HuH-7.5 (cell line): ENCODE data around the gene FRMPD2.
"Not testable (repeated sequence)": the region's sequence is repeated elsewhere in the genome, so short reads cannot be mapped to it uniquely, and the experiment has no call there.

Experiments used
- DNase-seq: peaks from one replicate; pipeline ENCODE4 v3.0.0; 2011; ENCODE audit warnings: low spot score

The FRMPD2 gene

DNA sequence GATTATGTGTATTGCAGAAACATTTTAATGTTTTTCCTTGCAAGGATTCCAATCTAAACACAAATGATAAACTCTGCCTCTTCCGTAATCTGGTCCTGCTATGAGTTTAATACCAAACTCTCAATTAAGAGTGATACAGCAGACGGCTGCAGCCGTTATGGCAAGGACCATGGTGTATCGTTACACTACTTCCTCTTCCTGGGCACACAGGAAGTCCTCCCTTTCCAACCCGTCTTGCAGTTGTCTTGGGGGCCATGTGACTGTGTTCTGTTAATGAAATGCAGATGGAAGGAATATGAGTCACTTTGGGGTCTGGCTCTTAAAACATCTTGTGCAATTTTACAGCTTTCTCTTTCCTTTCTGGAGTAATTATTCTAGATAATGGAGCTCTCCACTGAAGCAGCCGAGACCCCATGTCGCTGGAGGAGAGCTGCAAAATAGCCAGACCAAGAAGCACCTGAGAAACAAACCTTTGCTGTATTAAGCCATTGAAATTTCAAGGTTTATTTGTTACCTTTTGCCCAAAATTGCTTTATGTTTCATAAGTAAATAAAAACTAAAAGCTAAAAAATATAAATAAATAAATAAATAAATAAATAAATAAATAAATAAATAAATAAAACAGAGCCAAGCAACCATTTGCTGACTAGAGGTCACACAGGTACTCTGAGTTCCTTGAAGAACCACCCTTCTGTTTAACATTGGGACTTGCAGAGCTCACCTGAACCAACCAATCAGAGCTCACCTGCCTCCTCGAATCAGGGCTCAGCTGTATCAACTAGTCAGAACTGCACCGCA is 74.7 kb downstream of the FRMPD2 start:
- no peak for DNase-seq

- no peak for DNase-seq
Measured at GRCh38 chr10:48197236-48197899, 77.1 kb downstream of the FRMPD2 start.

- DNase-seq, result no peak
Measured at GRCh38 chr10:48195803-48196202, 78.7 kb downstream of the FRMPD2 start.

- DNase-seq, result no peak
Measured at GRCh38 chr10:48194830-48195229, 79.7 kb downstream of the FRMPD2 start.

- DNase-seq, result no peak
Measured at GRCh38 chr10:48193556-48193955, 80.9 kb downstream of the FRMPD2 start.

DNA sequence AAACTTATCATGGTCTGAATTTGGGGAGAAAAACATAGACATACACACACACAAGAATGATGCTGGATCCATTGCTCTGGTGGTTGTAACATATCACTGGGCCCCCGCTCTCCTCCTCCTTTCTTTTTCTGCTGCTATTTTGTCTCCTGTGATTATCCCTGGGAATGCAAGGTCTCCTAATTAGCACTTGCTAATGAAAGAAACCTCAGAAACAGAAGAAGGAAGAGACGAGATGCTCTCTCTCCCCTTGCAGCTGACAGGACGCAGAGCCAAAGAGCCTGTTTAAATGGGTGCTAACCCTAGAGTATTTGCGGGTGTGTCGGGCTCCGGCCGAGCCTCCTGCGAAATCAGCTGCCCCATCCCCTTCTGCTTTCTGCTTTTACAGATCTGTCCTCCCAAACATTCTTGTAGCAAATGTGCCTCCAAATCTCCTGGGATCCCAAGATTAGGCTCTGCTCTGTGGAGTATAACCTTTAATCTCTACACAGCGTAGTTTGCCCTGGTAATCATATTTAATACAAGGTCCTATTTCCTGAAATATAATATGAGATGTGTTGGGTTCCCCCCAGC is 81.5 kb downstream of the FRMPD2 start:
- no peak for DNase-seq

DNA sequence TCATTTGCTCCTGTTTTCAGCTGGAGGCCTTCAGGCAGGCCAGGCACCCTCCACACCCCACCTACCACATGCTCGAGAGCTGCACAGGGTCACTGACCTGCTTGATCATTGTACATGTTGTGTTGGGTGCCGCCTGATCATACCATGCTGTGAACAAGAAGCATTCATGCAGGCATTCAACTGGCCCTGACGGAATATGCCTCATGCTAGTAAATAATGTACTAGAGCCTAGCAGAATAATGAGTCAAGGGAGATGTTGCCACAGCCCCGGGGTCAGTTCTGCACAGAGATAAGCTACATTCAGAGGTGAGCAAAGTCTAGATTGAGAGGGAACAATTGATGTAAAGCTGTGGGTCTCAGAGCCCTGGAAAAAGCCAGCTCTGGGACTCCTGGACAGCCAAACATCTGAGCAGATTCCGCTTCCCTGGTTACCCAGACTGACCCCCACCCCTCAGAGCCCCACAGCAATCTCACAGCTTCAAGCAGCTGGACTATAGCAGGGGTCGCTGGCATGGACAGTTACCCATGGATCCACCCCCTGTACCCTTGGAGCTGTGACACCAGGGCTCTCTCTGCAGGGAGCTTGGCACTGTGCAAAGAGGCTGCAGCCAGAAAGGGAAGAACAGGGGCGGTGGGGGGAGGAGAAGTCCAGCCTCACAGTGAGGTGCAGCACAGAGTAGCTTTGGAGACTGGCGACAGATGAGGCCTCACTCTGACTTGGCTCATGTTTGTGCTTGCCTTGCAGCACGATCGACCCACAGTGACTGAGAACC is 86.6 kb downstream of the FRMPD2 start:
- peak; percentile 13 for DNase-seq

DNA sequence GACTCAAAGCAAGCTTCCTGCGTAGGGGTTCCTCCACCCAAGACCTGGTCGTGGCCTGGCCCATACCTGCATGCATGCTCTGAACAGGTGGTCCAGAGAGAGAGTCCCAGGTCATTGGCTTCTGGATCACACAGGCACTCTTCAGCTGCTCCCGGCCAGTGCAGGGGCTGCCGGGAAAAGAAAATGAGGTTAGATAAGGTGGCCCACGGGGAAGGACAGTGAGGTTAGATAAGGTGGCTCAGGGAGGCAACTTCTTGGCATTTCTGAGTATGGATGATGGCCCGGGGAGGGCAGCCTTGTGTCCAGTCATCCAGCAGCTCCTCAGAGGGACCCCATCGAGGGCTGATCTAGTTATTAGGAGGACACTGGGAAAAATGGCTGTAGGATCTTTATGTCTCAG is 87.4 kb downstream of the FRMPD2 start:
- DNase-seq, result no peak

DNA sequence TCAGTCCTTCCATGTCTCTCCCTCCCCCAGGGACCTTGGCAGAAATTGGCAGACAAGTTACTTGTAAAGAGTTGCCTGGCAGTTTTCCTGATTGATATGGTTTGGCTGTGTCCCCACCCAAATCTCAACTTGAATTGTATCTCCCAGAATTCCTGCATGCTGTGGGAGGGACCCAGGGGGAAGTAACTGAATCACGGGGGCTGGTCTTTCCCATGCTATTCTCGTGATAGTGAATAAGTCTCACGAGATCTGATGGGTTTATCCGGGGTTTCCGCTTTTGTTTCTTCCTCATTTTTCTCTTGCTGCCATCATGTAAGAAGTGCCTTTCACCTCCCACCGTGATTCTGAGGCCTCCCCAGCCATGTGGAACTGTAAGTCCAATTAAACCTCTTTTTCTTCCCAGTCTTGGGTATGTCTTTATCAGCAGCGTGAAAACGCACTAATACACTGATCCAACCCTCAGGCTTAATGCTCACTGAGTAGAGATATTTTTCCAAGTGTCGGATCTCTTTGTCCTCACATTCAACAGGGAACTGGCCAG is 88.2 kb downstream of the FRMPD2 start:
- not testable (repeated sequence) for DNase-seq

- DNase-seq, result no peak
Measured at GRCh38 chr10:48184224-48184623, 90.3 kb downstream of the FRMPD2 start.

- not testable (repeated sequence) for DNase-seq
Measured at GRCh38 chr10:48172715-48173114, 101.8 kb downstream of the FRMPD2 start.

DNA sequence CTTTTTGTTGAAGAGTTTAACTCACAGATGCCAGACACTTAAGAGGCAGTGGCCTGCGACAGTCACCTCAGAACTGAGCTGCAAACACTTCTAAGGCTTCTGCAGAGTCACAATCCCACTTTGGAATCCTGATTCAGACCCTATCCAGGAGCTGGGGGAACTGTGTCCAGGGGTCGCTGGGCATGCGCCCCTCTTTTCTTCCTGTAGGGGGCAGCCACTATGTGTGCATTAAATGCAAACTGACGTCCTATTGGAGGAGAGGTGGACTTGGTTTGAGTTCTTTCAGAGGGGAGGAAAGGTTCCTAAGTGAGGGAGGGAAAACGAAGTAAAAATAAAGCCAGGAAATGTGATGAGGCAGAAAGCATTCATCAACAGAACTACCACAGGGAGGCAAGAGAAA is 113.8 kb downstream of the FRMPD2 start:
- DNase-seq, result not testable (repeated sequence)

GRCh38 chr10:48160163-48160562 is 114.3 kb downstream of the FRMPD2 start:
- DNase-seq, result not testable (repeated sequence)

DNA sequence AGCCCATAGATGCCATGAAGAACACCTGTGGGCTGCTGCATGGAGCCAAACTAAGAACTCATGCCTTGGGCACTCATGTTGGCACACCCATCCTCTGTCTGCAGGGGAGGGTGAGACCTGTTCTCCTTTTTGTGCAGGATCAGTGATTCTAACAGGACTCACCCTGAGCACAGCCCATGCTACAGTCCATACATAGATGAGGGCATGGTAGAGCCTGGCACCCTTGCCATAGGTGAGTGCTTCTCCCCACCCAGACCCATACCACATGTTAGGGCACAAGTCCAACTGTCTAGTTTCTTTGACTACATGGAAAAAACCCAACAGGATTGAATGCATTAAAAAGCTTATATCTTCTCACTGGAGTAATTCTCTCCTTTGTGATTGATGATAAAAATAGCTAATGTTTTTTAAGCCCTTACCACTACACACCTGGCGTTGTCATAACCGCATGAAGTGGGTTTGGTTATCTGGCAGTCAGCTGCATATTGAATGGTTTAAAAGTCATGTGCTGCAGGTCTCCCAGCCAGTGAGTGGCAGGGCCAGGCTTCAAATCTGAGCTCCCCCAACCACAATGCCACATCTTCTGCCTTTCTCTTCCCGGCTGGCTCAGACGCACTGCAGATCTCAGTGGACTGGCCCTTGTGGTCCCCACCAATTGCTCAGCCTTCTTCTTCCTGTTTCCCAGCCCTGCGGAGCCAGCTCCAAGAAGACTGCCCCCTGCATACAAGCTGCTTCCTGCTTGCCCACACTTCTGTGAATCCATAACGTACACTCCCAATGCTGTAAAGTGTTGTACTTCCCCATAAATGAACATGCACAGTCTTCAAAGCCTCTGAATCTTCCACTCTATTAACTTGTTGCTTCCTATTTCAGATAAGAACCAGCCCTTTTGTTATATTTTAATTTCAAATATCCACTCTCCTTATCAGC is 120.0 kb downstream of the FRMPD2 start:
- not testable (repeated sequence) for DNase-seq

GRCh38 chr10:48147643-48148042 is 126.9 kb downstream of the FRMPD2 start:
- DNase-seq, result not testable (repeated sequence)

GRCh38 chr10:48143721-48144642 is 130.5 kb downstream of the FRMPD2 start:
- not testable (repeated sequence) for DNase-seq

DNA sequence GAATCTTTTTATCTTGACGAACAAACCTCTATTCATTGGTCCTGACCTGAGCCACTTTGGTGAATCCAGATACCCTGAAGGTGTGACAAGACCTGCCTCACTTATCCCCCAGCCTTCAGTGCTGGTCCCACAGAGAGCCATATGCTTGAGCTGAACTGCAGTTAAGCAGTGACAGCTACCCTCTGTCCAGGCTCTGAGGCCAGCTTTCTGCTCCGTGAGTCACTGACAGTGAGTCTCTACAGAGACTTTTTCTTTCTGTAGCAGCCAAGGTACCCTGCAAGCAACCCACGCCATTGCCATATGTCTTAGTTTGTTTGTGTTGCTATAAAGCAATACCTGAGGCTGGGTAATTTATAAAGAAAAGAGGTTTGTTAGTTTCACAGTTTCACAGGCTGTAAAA is 133.5 kb downstream of the FRMPD2 start:
- DNase-seq, result not testable (repeated sequence)

DNA sequence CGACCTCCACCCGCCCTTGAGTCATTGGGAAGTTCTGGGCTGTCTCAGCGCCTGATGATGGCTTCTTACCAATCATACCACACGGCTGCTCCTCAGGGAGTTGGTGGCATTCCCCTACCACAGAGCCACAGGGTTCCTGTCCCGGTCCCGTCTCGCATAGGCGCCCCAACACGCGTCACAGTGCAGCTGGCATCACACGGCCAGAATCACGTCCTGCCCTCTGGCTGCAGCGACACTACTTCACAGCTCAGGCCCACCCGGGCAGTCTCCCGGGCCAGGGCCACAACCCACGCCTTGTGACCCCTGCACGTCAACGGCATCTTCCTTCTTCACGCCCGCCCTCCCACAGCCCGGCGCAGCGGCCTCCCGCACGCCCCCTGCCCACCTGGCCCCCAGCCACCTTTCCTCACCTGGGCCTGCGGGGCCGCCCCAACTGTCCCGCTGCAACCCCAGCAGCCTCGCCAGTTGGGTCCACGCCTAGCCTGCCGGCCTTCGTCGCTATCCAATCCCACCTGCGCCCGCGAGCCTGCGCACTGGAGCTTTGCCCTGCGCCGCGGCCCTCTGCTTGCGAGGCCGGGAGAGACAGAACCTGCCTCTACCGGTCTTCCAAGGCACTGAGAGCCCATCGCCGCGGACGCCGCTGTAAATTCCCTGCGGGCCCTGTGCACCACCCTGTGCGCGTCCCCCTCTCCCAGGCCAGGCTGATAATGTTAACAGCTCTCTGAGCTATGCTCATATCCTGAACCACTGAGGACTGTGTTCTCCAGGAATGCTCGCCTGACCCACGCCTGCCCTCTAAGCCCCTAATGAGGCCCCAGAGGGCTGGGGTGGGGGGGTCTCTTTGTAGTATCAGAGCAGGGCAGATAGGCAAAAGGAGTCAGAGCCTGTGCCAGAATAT is 134.3 kb downstream of the FRMPD2 start:
- DNase-seq, result not testable (repeated sequence)

GRCh38 chr10:48128954-48129353 is 145.5 kb downstream of the FRMPD2 start:
- not testable (repeated sequence) for DNase-seq
